IMR-90 (cell line): ENCODE data around the gene ZNF358. TPM values are rescaled to one million over a fixed set of nuclear protein-coding genes. Genes with fewer than 3 reads are reported as not detected.

Source experiments
- ATAC-seq: fragments of 200-7000 bp; cut with Tn5 transposase; 2 replicates; pipeline ENCODE4 v1.9.1; 2020; ENCODE audit warnings: low read depth, mild to moderate bottlenecking, moderate library complexity
- BruUV-seq: library from RNA; stranded (reverse); fragments of 400-500 nt; replicated peaks from 2 replicates; lab custom pipeline; 2021; lab: Mats Ljungman, UMichigan
- CTCF ChIA-PET: fragments of 300-600 bp; formaldehyde crosslinking; extraction: SDS; loops from one replicate; lab custom pipeline; 2021; ENCODE audit warnings: antibody characterized with exemption; lab: Yijun Ruan, JAX
- POLR2A ChIA-PET: fragments of 300-600 bp; sonication (Branson Sonifier 250); formaldehyde crosslinking; loops from one replicate; lab custom pipeline; 2022; ENCODE audit warnings: antibody characterized with exemption; ENCODE audit not compliant: unreplicated experiment; lab: Charles Lee
- DNase-seq: peaks from one replicate; pipeline ENCODE4 v3.0.0; 2013
- H2AFZ ChIP-seq: replicated peaks from 2 replicates; pipeline ENCODE3; 2013; ENCODE audit warnings: low read length, mild to moderate bottlenecking; ENCODE audit not compliant: poor library complexity
- H2AK5ac ChIP-seq: 2 replicates; pipeline ENCODE4 v1.6.1; 2013; ENCODE audit warnings: low read depth, low read length, inconsistent platforms
- H2AK9ac ChIP-seq: replicated peaks from 2 replicates; pipeline ENCODE3; 2013; ENCODE audit warnings: mild to moderate bottlenecking, low read depth, low read length, moderate library complexity; ENCODE audit not compliant: poor library complexity
- H2BK120ac ChIP-seq: 2 replicates; pipeline ENCODE4 v1.6.1; 2013; ENCODE audit warnings: low read depth, low read length, inconsistent platforms
- H2BK15ac ChIP-seq: 3 replicates; pipeline ENCODE4 v1.6.1; 2013; ENCODE audit warnings: low read depth, low read length, inconsistent platforms
- H2BK20ac ChIP-seq: 2 replicates; pipeline ENCODE4 v1.6.1; 2013; ENCODE audit warnings: low read depth, mild to moderate bottlenecking, inconsistent platforms, low read length, moderate library complexity
- H2BK5ac ChIP-seq: 2 replicates; pipeline ENCODE4 v1.6.1; 2013; ENCODE audit warnings: mild to moderate bottlenecking, low read depth, low read length, inconsistent platforms; ENCODE audit not compliant: poor library complexity, severe bottlenecking
- H3K14ac ChIP-seq: replicated peaks from 2 replicates; pipeline ENCODE4 v1.6.1; 2013; ENCODE audit warnings: low read depth, low read length, inconsistent platforms
- H3K18ac ChIP-seq: 2 replicates; pipeline ENCODE4 v1.6.1; 2013; ENCODE audit warnings: low read depth, low read length, control low read depth
- H3K23ac ChIP-seq: 2 replicates; pipeline ENCODE4 v1.6.1; 2013; ENCODE audit warnings: low read depth, low read length, inconsistent platforms
- H3K27ac ChIP-seq: 2 replicates; pipeline ENCODE4 v1.5.1; 2013; ENCODE audit warnings: mild to moderate bottlenecking, control low read depth, low read length; ENCODE audit not compliant: insufficient read depth
- H3K27me3 ChIP-seq: 2 replicates; pipeline ENCODE4 v1.6.1; 2013; ENCODE audit warnings: low read length; ENCODE audit not compliant: control insufficient read depth, insufficient read depth
- H3K36me3 ChIP-seq: 2 replicates; pipeline ENCODE4 v1.6.1; 2013; ENCODE audit warnings: low read length, mixed read lengths; ENCODE audit not compliant: control insufficient read depth, insufficient read depth
- H3K4ac ChIP-seq: 2 replicates; pipeline ENCODE4 v1.6.1; 2013; ENCODE audit warnings: low read depth, low read length, inconsistent platforms
- H3K4me1 ChIP-seq: 2 replicates; pipeline ENCODE4 v1.6.1; 2013; ENCODE audit warnings: low read length, mixed read lengths; ENCODE audit not compliant: control insufficient read depth, insufficient read depth
- H3K4me2 ChIP-seq: 2 replicates; pipeline ENCODE4 v1.6.1; 2013; ENCODE audit warnings: low read depth, mild to moderate bottlenecking, control low read depth, low read length, moderate library complexity
- H3K4me3 ChIP-seq: 2 replicates; pipeline ENCODE4 v1.5.1; 2013; ENCODE audit warnings: low read depth, mild to moderate bottlenecking, control low read depth, low read length, moderate library complexity; ENCODE audit not compliant: insufficient read depth
- H3K56ac ChIP-seq: 2 replicates; pipeline ENCODE4 v1.6.1; 2013; ENCODE audit warnings: low read length, inconsistent platforms; ENCODE audit not compliant: insufficient read depth; ENCODE audit errors: extremely low read depth
- H3K79me1 ChIP-seq, 2 experiments: 2 replicates each; pipeline ENCODE4 v1.6.1; 2013; ENCODE audit warnings: low read length in 2 of 2, inconsistent platforms in 1 of 2, low read depth in 1 of 2
- H3K9ac ChIP-seq: 2 replicates; pipeline ENCODE4 v1.6.1; 2013; ENCODE audit warnings: low read depth, low read length, control low read depth
- H3K9me1 ChIP-seq: 2 replicates; pipeline ENCODE4 v1.6.1; 2013; ENCODE audit warnings: low read length, inconsistent platforms; ENCODE audit not compliant: insufficient read depth
- H3K9me3 ChIP-seq: 2 replicates; pipeline ENCODE4 v1.6.1; 2013; ENCODE audit warnings: low read length; ENCODE audit not compliant: control insufficient read depth, insufficient read depth
- H4K20me1 ChIP-seq: 2 replicates; pipeline ENCODE4 v1.6.1; 2013; ENCODE audit warnings: low read length, inconsistent platforms; ENCODE audit not compliant: insufficient read depth
- H4K5ac ChIP-seq: 2 replicates; pipeline ENCODE4 v1.6.1; 2013; ENCODE audit warnings: mild to moderate bottlenecking, low read depth, low read length, control low read depth
- H4K8ac ChIP-seq, 2 experiments: 2 replicates each; pipeline ENCODE4 v1.6.1; 2013; ENCODE audit warnings: low read depth in 2 of 2, low read length in 2 of 2, control low read depth in 1 of 2, inconsistent platforms in 1 of 2
- H4K91ac ChIP-seq: 2 replicates; pipeline ENCODE4 v1.6.1; 2013; ENCODE audit warnings: low read depth, low read length, inconsistent platforms; ENCODE audit not compliant: insufficient read depth
- BHLHE40 ChIP-seq: fragments of 150-350 bp; IDR thresholded peaks from 2 replicates; pipeline ENCODE4 v1.6.1; 2016; ENCODE audit warnings: mild to moderate bottlenecking, low read depth, low read length
- CEBPB ChIP-seq: IDR thresholded peaks from 2 replicates; pipeline ENCODE4 v1.6.1; 2012; ENCODE audit warnings: low read depth, low read length, improper control_type of control experiment
- CHD1 ChIP-seq: IDR thresholded peaks from 2 replicates; pipeline ENCODE4 v1.6.1; 2012; ENCODE audit warnings: low read depth, low read length, improper control_type of control experiment
- FOS ChIP-seq: fragments of 150-350 bp; IDR thresholded peaks from 2 replicates; pipeline ENCODE4 v1.6.1; 2016; ENCODE audit warnings: low read depth, low read length
- MAFK ChIP-seq: IDR thresholded peaks from 2 replicates; pipeline ENCODE4 v1.6.1; 2012; ENCODE audit warnings: low read depth, low read length, improper control_type of control experiment
- MAZ ChIP-seq: IDR thresholded peaks from 2 replicates; pipeline ENCODE4 v1.6.1; 2012; ENCODE audit warnings: low read depth, mild to moderate bottlenecking, low read length, improper control_type of control experiment, moderate library complexity, borderline replicate concordance
- MXI1 ChIP-seq: IDR thresholded peaks from 2 replicates; pipeline ENCODE4 v1.6.1; 2012; ENCODE audit warnings: low read depth, mild to moderate bottlenecking, low read length, moderate library complexity, borderline replicate concordance
- POLR2A ChIP-seq: IDR thresholded peaks from 2 replicates; pipeline ENCODE4 v1.6.1; 2012; ENCODE audit warnings: mild to moderate bottlenecking, low read depth, low read length
- RAD21 ChIP-seq: IDR thresholded peaks from 2 replicates; pipeline ENCODE4 v1.6.1; 2012; ENCODE audit warnings: low read length, improper control_type of control experiment
- RCOR1 ChIP-seq: IDR thresholded peaks from 2 replicates; pipeline ENCODE4 v1.6.1; 2012; ENCODE audit warnings: mild to moderate bottlenecking, low read length, improper control_type of control experiment; ENCODE audit not compliant: insufficient replicate concordance
- RFX5 ChIP-seq: IDR thresholded peaks from 2 replicates; pipeline ENCODE4 v1.8.0; 2012; ENCODE audit warnings: low read depth, mild to moderate bottlenecking, low read length, moderate library complexity
- SMC3 ChIP-seq: fragments of 150-350 bp; IDR thresholded peaks from 2 replicates; pipeline ENCODE4 v1.6.1; 2016; ENCODE audit warnings: low read depth, mild to moderate bottlenecking, antibody characterized with exemption, low read length, moderate library complexity
- USF2 ChIP-seq: fragments of 150-350 bp; IDR thresholded peaks from 2 replicates; pipeline ENCODE4 v1.6.1; 2017; ENCODE audit warnings: mild to moderate bottlenecking, antibody characterized with exemption, low read length, low read depth
- WGBS, 2 experiments: methylation state at CpG; one replicate each; pipeline versions ENCODE4 v1.1.5 to v1.1.7; 2013; ENCODE audit warnings: missing lambda C conversion rate in 2 of 2; ENCODE audit not compliant: insufficient read length in 1 of 2; ENCODE audit errors: extremely low coverage in 2 of 2; 5-methylcytosine and 5-hydroxymethylcytosine counted together
- dilution Hi-C: fragments of 300-500 bp; cut with HindIII; formaldehyde crosslinking; loops from one replicate; pipeline ENCODE4 v1.14.3; 2018; ENCODE audit warnings: low sequenced_read_pairs; ENCODE audit not compliant: unreplicated experiment
- in situ Hi-C: fragments of 300-500 bp; cut with MboI; formaldehyde crosslinking; loops from 3 replicates; pipeline ENCODE4 v1.14.3; 2019; ENCODE audit warnings: low sequenced_read_pairs, inconsistent platforms, mixed read lengths
- intact Hi-C: fragments of 100-400 bp; cut with micrococcal nuclease; formaldehyde crosslinking; loops from 2 replicates; pipeline ENCODE4 v1.10.0; 2022
- polyA plus RNA-seq, 3 experiments: library from polyadenylated mRNA; depleted of rRNA; stranded (reverse); fragments of >200 nt; gene quantifications; 2 replicates each; pipeline ENCODE4 v1.2.3, GENCODE V29; 2012; ENCODE audit warnings: low replicate concordance in 1 of 3
- total RNA-seq: library from RNA; depleted of rRNA; stranded (reverse); fragments of >200 nt; gene quantifications from 2 replicates; pipeline ENCODE4 v1.2.3, GENCODE V29; 2012
- TF ChIP-seq, protein P1 (sequence below): fragments of 150-350 bp; IDR thresholded peaks from 2 replicates; pipeline ENCODE4 v1.6.1; 2016; ENCODE audit warnings: low read depth, mild to moderate bottlenecking, low read length, moderate library complexity, borderline replicate concordance
- TF ChIP-seq, protein P2 (sequence below): conservative IDR thresholded peaks from 2 replicates; pipeline ENCODE4 v1.5.1; 2012; ENCODE audit warnings: mild to moderate bottlenecking, low read depth, low read length, improper control_type of control experiment

The ZNF358 gene
- total and polyA plus RNA-seq, 2 of the 4 experiments (the other 2 are of a cell fraction), result 5.4 to 30.7 TPM

DNA sequence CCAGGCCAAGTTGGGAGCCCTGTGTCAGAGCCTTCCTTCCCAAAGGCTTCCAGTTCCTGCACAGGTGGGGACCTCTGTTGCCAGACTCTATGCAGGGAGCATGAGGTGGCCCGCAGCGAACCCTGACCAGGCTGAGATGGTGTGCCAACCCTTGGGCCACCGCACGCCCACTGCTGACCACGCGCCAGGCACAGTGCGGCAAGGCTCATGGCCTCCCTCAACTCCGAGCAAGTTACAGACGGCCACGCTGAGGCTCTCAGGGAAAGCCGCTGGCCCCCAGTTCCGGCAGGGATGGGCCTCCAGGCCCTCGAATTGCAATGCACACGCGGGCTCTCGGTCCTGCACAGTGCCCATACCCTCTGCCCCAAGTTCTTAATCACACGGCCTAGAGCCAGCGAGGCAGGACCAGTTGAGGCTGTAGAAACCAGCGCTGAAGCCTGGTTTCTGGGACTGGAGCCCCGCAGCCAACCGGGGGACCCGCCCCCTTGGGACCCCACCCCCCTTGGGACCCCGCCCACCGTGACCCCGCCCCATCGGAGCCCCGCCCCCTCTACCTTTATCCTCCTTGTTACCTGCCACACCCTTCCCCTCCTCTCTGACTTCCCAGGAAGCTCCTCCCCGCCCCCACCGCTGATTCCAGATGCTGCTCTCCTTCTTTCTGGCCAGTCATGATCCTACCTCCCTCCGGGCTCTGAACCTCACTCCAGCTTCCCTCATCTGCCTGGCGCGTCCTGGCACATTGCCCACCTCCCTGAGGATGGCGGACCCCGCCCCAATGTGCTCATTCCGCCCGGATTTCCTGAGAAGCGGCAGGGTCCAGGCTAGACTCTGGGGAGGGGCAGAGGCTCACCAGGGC lies 33.1 kb upstream of the ZNF358 start:
- no peak overlapping the region for H3K4me2 ChIP-seq
- 60% methylated on average over 4 of the region's 37 CpGs; no CpG with 5 or more reads in 1 of the 2 experiments for WGBS, 2 experiments
- peak overlapping the region; percentile 62 for H2AK9ac ChIP-seq
- no peak overlapping the region for H4K91ac ChIP-seq
- H3K27ac ChIP-seq, result no peak overlapping the region
- no peak overlapping the region for H3K18ac ChIP-seq
- no peak overlapping the region for H2BK20ac ChIP-seq
- intact Hi-C loops (no loop called here), in situ Hi-C loops (no loop called here), dilution Hi-C loops (no loop called here)
- CTCF ChIA-PET, result no interaction called here
- H3K36me3 ChIP-seq, result peaks cover 1% of the 10 kb centered on the region; the same call in 1 of the 2 replicates
- no peak for ATAC-seq
- no peak overlapping the region for H3K56ac ChIP-seq
- no peaks in the 10 kb centered on the region for H4K20me1 ChIP-seq
- H3K9ac ChIP-seq, result no peak overlapping the region
- H2BK120ac ChIP-seq, result no peak overlapping the region
- no peak overlapping the region for H3K4ac ChIP-seq
- peak overlapping the region; percentile 67 for H2AFZ ChIP-seq
- BruUV-seq, result no TSS peak
- no peaks in the 10 kb centered on the region for H3K27me3 ChIP-seq
- no peaks in the 10 kb centered on the region; the same call in 1 of the 2 replicates for H3K9me3 ChIP-seq
- no peak overlapping the region for H4K5ac ChIP-seq
- H2BK15ac ChIP-seq, result no peak overlapping the region
- H2AK5ac ChIP-seq, result no peak overlapping the region; the same call in 1 of the 2 replicates
- peaks cover 2% of the 10 kb centered on the region; the same call in 1 of the 2 replicates for H3K4me1 ChIP-seq
- no peaks in the 10 kb centered on the region for H3K9me1 ChIP-seq
- no peaks in the 10 kb centered on the region for H3K79me1 ChIP-seq
- POLR2A ChIA-PET, result no interaction called here
- DNase-seq, result no peak
- H4K8ac ChIP-seq, result no peak overlapping the region
- H3K4me3 ChIP-seq, result no peak overlapping the region
- H3K14ac ChIP-seq, result no peak overlapping the region
- H2BK5ac ChIP-seq, result no peak overlapping the region
- H3K23ac ChIP-seq, result no peak overlapping the region; the same call in 1 of the 2 replicates
- no peak for TF ChIP-seq MAZ
- TF ChIP-seq SMC3, result no peak
- TF ChIP-seq RCOR1, result no peak
- no peak for TF ChIP-seq FOS
- TF ChIP-seq, protein P1, sequence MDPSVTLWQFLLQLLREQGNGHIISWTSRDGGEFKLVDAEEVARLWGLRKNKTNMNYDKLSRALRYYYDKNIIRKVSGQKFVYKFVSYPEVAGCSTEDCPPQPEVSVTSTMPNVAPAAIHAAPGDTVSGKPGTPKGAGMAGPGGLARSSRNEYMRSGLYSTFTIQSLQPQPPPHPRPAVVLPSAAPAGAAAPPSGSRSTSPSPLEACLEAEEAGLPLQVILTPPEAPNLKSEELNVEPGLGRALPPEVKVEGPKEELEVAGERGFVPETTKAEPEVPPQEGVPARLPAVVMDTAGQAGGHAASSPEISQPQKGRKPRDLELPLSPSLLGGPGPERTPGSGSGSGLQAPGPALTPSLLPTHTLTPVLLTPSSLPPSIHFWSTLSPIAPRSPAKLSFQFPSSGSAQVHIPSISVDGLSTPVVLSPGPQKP, result no peak
- TF ChIP-seq, protein P2, sequence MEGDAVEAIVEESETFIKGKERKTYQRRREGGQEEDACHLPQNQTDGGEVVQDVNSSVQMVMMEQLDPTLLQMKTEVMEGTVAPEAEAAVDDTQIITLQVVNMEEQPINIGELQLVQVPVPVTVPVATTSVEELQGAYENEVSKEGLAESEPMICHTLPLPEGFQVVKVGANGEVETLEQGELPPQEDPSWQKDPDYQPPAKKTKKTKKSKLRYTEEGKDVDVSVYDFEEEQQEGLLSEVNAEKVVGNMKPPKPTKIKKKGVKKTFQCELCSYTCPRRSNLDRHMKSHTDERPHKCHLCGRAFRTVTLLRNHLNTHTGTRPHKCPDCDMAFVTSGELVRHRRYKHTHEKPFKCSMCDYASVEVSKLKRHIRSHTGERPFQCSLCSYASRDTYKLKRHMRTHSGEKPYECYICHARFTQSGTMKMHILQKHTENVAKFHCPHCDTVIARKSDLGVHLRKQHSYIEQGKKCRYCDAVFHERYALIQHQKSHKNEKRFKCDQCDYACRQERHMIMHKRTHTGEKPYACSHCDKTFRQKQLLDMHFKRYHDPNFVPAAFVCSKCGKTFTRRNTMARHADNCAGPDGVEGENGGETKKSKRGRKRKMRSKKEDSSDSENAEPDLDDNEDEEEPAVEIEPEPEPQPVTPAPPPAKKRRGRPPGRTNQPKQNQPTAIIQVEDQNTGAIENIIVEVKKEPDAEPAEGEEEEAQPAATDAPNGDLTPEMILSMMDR, result no peak
- no peak for TF ChIP-seq USF2
- TF ChIP-seq MAFK, result no peak
- TF ChIP-seq BHLHE40, result no peak
- no peak for TF ChIP-seq RFX5
- no peak for TF ChIP-seq CHD1
- TF ChIP-seq RAD21, result no peak
- no peak for TF ChIP-seq CEBPB
- TF ChIP-seq POLR2A, result no peak
- no peak for TF ChIP-seq MXI1
